Thoracic aorta (tissue), 2 donors: ENCODE data around the gene FANCC. TPM values are rescaled to one million over a fixed set of nuclear protein-coding genes. Genes with fewer than 3 reads are reported as not detected.

Experiments
- ATAC-seq: fragments of 150-250 bp; one replicate; pipeline ENCODE4 v1.8.0; 2017; ENCODE audit warnings: low read depth; ENCODE audit not compliant: insufficient number of reproducible peaks, low FRiP score
- DNase-seq: peaks from one replicate; pipeline ENCODE4 v3.0.0-alpha.2; 2020; ENCODE audit warnings: low spot score
- H3K27ac ChIP-seq, 2 donors: fragments of 200-600 bp; sonication (generic); 1 replicate in 1 of 2; 2 replicates in 1 of 2; pipeline ENCODE4 v1.5.1; 2016; ENCODE audit warnings: mild to moderate bottlenecking in 2 of 2, moderate library complexity in 2 of 2
- H3K27me3 ChIP-seq: fragments of 200-600 bp; sonication (generic); replicated peaks from 2 replicates; pipeline ENCODE4 v1.6.0; 2016; ENCODE audit warnings: mild to moderate bottlenecking; ENCODE audit not compliant: insufficient read depth
- H3K36me3 ChIP-seq: fragments of 200-600 bp; sonication (generic); one replicate; pipeline ENCODE4 v1.5.1; 2016
- H3K4me1 ChIP-seq, 2 donors: fragments of 200-600 bp; sonication (generic); 1 replicate in 1 of 2; 2 replicates in 1 of 2; pipeline versions ENCODE4 v1.5.1 to v1.6.0; 2016; ENCODE audit warnings: low read depth in 2 of 2, mild to moderate bottlenecking in 1 of 2; ENCODE audit not compliant: control insufficient read depth in 1 of 2
- H3K4me3 ChIP-seq: fragments of 200-600 bp; sonication (generic); 2 replicates; pipeline ENCODE4 v1.5.1; 2016; ENCODE audit warnings: mild to moderate bottlenecking
- H3K9me3 ChIP-seq: fragments of 200-600 bp; sonication (generic); 2 replicates; pipeline ENCODE4 v1.5.1; 2016
- CTCF ChIP-seq: fragments of 200-600 bp; sonication (generic); IDR thresholded peaks from one replicate; pipeline ENCODE4 v1.5.1; 2019; ENCODE audit warnings: antibody characterized with exemption
- total RNA-seq, 2 donors: library from RNA; depleted of rRNA; stranded (reverse); fragments of >200 nt; gene quantifications; one replicate each; pipeline versions ENCODE4 v1.1.0 to v1.2.3, GENCODE V29; 2016

The FANCC gene
- total RNA-seq, 2 donors from 2014 or later, result 5.7 to 9.6 TPM

GRCh38 chr9:95120781-95121370, 196.6 kb downstream of the FANCC start:
- TF ChIP-seq CTCF, result no peak
- DNase-seq (no peak), ATAC-seq (no peak)
- Histone ChIP-seq H3K27me3 (no peaks in the 10 kb centered on the region), H3K36me3 (no peaks in the 10 kb centered on the region), H3K9me3 (no peaks in the 10 kb centered on the region), H3K27ac (no peak overlapping the region), H3K4me3 (no peak overlapping the region), H3K4me1 (peaks cover 27 to 72% of the 10 kb centered on the region in 2 donors)

- TF ChIP-seq CTCF, result no peak
- DNase-seq (no peak), ATAC-seq (peak; percentile 4)
- H3K36me3 ChIP-seq, result no peaks in the 10 kb centered on the region
- peaks cover 27 to 70% of the 10 kb centered on the region in 2 donors for H3K4me1 ChIP-seq
- peak overlapping the region; percentile 73 to 74 for H3K27ac ChIP-seq
- H3K27me3 ChIP-seq, result no peaks in the 10 kb centered on the region
- no peaks in the 10 kb centered on the region for H3K9me3 ChIP-seq
- H3K4me3 ChIP-seq, result no peak overlapping the region
Observed at GRCh38 chr9:95118596-95118995, 198.9 kb downstream of the FANCC start.

GRCh38 chr9:95116808-95117204, 200.7 kb downstream of the FANCC start:
- Histone ChIP-seq H3K27me3 (no peaks in the 10 kb centered on the region), H3K4me3 (no peak overlapping the region), H3K9me3 (no peaks in the 10 kb centered on the region), H3K4me1 (peaks cover 27 to 70% of the 10 kb centered on the region in 2 donors), H3K36me3 (peaks cover 11% of the 10 kb centered on the region), H3K27ac (peak overlapping the region; percentile 73 to 74)
- TF ChIP-seq CTCF, result no peak
- ATAC-seq (peak; percentile 30), DNase-seq (no peak)

- peak; percentile 20 for TF ChIP-seq CTCF
- H3K4me3 ChIP-seq, result no peak overlapping the region
- ATAC-seq, result no peak
- peaks cover 17% of the 10 kb centered on the region for H3K36me3 ChIP-seq
- H3K9me3 ChIP-seq, result no peaks in the 10 kb centered on the region
- DNase-seq, result no peak
- peaks cover 27 to 66% of the 10 kb centered on the region in 2 donors for H3K4me1 ChIP-seq
- H3K27ac ChIP-seq, result peak overlapping the region; percentile 73 to 74
- no peaks in the 10 kb centered on the region for H3K27me3 ChIP-seq
Observed at GRCh38 chr9:95116002-95116807, 201.3 kb downstream of the FANCC start.

- Histone ChIP-seq H3K4me3 (no peak overlapping the region), H3K9me3 (no peaks in the 10 kb centered on the region), H3K4me1 (peaks cover 25 to 65% of the 10 kb centered on the region in 2 donors), H3K27ac (peak overlapping the region; percentile 10 to 73), H3K27me3 (no peaks in the 10 kb centered on the region), H3K36me3 (peaks cover 21% of the 10 kb centered on the region)
- DNase-seq (no peak), ATAC-seq (no peak)
- TF ChIP-seq CTCF, result no peak
Observed at GRCh38 chr9:95115104-95115503, 202.4 kb downstream of the FANCC start.
